IMR-90 (cell line): ENCODE data around the gene ASTN2.

ENCODE experiments used
- BHLHE40 ChIP-seq: fragments of 150-350 bp; IDR thresholded peaks from 2 replicates; pipeline ENCODE4 v1.6.1; 2016; ENCODE audit warnings: mild to moderate bottlenecking, low read depth, low read length
- CHD1 ChIP-seq: IDR thresholded peaks from 2 replicates; pipeline ENCODE4 v1.6.1; 2012; ENCODE audit warnings: low read depth, low read length, improper control_type of control experiment
- CTCF ChIP-seq: conservative IDR thresholded peaks from 2 replicates; pipeline ENCODE4 v1.5.1; 2012; ENCODE audit warnings: mild to moderate bottlenecking, low read depth, low read length, improper control_type of control experiment
- ELK1 ChIP-seq: fragments of 150-350 bp; IDR thresholded peaks from 2 replicates; pipeline ENCODE4 v1.6.1; 2016; ENCODE audit warnings: low read depth, mild to moderate bottlenecking, low read length, moderate library complexity, borderline replicate concordance
- MAFK ChIP-seq: IDR thresholded peaks from 2 replicates; pipeline ENCODE4 v1.6.1; 2012; ENCODE audit warnings: low read depth, low read length, improper control_type of control experiment
- MAZ ChIP-seq: IDR thresholded peaks from 2 replicates; pipeline ENCODE4 v1.6.1; 2012; ENCODE audit warnings: low read depth, mild to moderate bottlenecking, low read length, improper control_type of control experiment, moderate library complexity, borderline replicate concordance
- MXI1 ChIP-seq: IDR thresholded peaks from 2 replicates; pipeline ENCODE4 v1.6.1; 2012; ENCODE audit warnings: low read depth, mild to moderate bottlenecking, low read length, moderate library complexity, borderline replicate concordance
- NFE2L2 ChIP-seq: fragments of 150-350 bp; IDR thresholded peaks from 2 replicates; pipeline ENCODE4 v1.6.1; 2016; ENCODE audit warnings: low read depth, mild to moderate bottlenecking, low read length
- POLR2A ChIP-seq: IDR thresholded peaks from 2 replicates; pipeline ENCODE4 v1.6.1; 2012; ENCODE audit warnings: mild to moderate bottlenecking, low read depth, low read length
- RAD21 ChIP-seq: IDR thresholded peaks from 2 replicates; pipeline ENCODE4 v1.6.1; 2012; ENCODE audit warnings: low read length, improper control_type of control experiment
- RCOR1 ChIP-seq: IDR thresholded peaks from 2 replicates; pipeline ENCODE4 v1.6.1; 2012; ENCODE audit warnings: mild to moderate bottlenecking, low read length, improper control_type of control experiment; ENCODE audit not compliant: insufficient replicate concordance
- RFX5 ChIP-seq: IDR thresholded peaks from 2 replicates; pipeline ENCODE4 v1.8.0; 2012; ENCODE audit warnings: low read depth, mild to moderate bottlenecking, low read length, moderate library complexity

- TF ChIP-seq POLR2A, result no peak
- no peak for TF ChIP-seq CTCF
- no peak for TF ChIP-seq ELK1
- no peak for TF ChIP-seq RAD21
- no peak for TF ChIP-seq MXI1
- no peak for TF ChIP-seq MAFK
- TF ChIP-seq MAZ, result no peak
- no peak for TF ChIP-seq NFE2L2
- no peak for TF ChIP-seq RCOR1
- TF ChIP-seq CHD1, result no peak
- no peak for TF ChIP-seq BHLHE40
- TF ChIP-seq RFX5, result no peak
Observed at GRCh38 chr9:117120061-117120460, 294.8 kb downstream of the ASTN2 start.
